Karpas-422 (cell line): ENCODE measurements around the gene NFASC. TPM values are rescaled to one million over a fixed set of nuclear protein-coding genes. Genes with fewer than 3 reads are reported as not detected.
A peak's percentile ranks its signal among the peaks of the same experiment; 100 is the strongest.

Source experiments
- DNase-seq: peaks from one replicate; pipeline ENCODE4 v3.0.0-alpha.2; 2015
- H2AFZ ChIP-seq: fragments of 200-600 bp; sonication (generic); 2 replicates; pipeline ENCODE4 v1.6.1; 2014; ENCODE audit warnings: antibody characterized with exemption, low read length, mixed read lengths
- H3K27ac ChIP-seq: fragments of 200-600 bp; sonication (generic); 2 replicates; pipeline ENCODE4 v1.5.1; 2014; ENCODE audit warnings: mild to moderate bottlenecking, low read length, moderate library complexity
- H3K27me3 ChIP-seq: fragments of 200-600 bp; sonication (generic); 2 replicates; pipeline ENCODE4 v1.6.1; 2014; ENCODE audit warnings: low read length, mixed read lengths
- H3K36me3 ChIP-seq: fragments of 200-600 bp; sonication (generic); 2 replicates; pipeline ENCODE4 v1.6.1; 2014; ENCODE audit warnings: low read length, mixed read lengths; ENCODE audit not compliant: insufficient read depth
- H3K4me1 ChIP-seq: fragments of 200-600 bp; sonication (generic); 2 replicates; pipeline ENCODE4 v1.6.1; 2014; ENCODE audit warnings: mild to moderate bottlenecking, low read length, mixed read lengths
- H3K4me2 ChIP-seq: fragments of 200-600 bp; sonication (generic); 2 replicates; pipeline ENCODE4 v1.6.1; 2014; ENCODE audit warnings: low read length, low read depth, mild to moderate bottlenecking; ENCODE audit not compliant: poor library complexity, severe bottlenecking
- H3K4me3 ChIP-seq: fragments of 200-600 bp; sonication (generic); 2 replicates; pipeline ENCODE4 v1.5.1; 2014; ENCODE audit warnings: mild to moderate bottlenecking, antibody characterized with exemption, low read length, mixed read lengths
- H3K79me2 ChIP-seq: fragments of 200-600 bp; sonication (generic); 2 replicates; pipeline ENCODE4 v1.6.1; 2014; ENCODE audit warnings: mild to moderate bottlenecking, low read length, mixed read lengths
- H3K9ac ChIP-seq: fragments of 200-600 bp; sonication (generic); 2 replicates; pipeline ENCODE4 v1.6.0; 2014; ENCODE audit warnings: low read length
- H3K9me2 ChIP-seq: fragments of 200-600 bp; sonication (generic), shearing (Covaris generic); replicated peaks from 2 replicates; pipeline ENCODE4 v1.6.0; 2014; ENCODE audit warnings: mild to moderate bottlenecking, low read length, moderate library complexity; ENCODE audit not compliant: insufficient read depth
- H3K9me3 ChIP-seq: fragments of 300-700, 200-600 bp; sonication (generic); 2 replicates; pipeline ENCODE4 v1.6.1; 2014; ENCODE audit warnings: low read length, mixed read lengths
- H4K20me1 ChIP-seq: fragments of 200-600 bp; sonication (generic); 2 replicates; pipeline ENCODE4 v1.6.1; 2014; ENCODE audit warnings: mild to moderate bottlenecking, antibody characterized with exemption, low read length, low read depth; ENCODE audit not compliant: insufficient read depth
- total RNA-seq: library from RNA; depleted of rRNA; stranded (reverse); fragments of >200 nt; shearing (Covaris generic); gene quantifications from 2 replicates; pipeline ENCODE4 v1.2.3, GENCODE V29; 2014; ENCODE audit warnings: low replicate concordance

The NFASC gene
- total RNA-seq, 1 experiment from 2014 or later, result 0.75 TPM

DNA sequence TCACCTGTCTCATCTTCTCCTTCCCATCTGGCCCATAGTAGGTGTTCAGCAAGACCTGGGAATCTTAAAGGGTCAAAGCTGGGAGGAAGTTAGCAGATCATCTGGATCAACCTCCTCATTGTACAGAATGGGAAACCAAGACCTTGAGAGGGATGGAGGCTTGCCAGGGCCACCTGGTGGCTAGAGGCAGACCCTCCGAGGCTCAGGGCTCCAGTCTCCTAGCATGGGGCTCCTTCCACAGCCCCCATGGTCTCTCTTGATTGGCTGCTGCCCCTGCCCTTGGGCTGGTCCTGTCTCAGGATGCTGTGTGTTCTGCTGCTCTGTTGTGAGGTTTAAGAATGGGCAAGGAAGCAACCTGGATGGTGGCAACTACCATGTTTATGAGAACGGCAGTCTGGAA, 103.7 kb downstream of the NFASC start:
- H3K4me2 ChIP-seq, result no peak overlapping the region
- H2AFZ ChIP-seq, result no peak overlapping the region
- peak; percentile 66 for DNase-seq
- peaks cover 59% of the 10 kb centered on the region for H3K4me1 ChIP-seq
- H3K9me2 ChIP-seq, result no peaks in the 10 kb centered on the region
- H3K9ac ChIP-seq, result no peak overlapping the region
- no peaks in the 10 kb centered on the region for H3K9me3 ChIP-seq
- no peaks in the 10 kb centered on the region for H3K27me3 ChIP-seq
- no peaks in the 10 kb centered on the region for H4K20me1 ChIP-seq
- no peak overlapping the region for H3K4me3 ChIP-seq
- H3K27ac ChIP-seq, result no peak overlapping the region
- H3K79me2 ChIP-seq, result no peaks in the 10 kb centered on the region
- H3K36me3 ChIP-seq, result no peaks in the 10 kb centered on the region

DNA sequence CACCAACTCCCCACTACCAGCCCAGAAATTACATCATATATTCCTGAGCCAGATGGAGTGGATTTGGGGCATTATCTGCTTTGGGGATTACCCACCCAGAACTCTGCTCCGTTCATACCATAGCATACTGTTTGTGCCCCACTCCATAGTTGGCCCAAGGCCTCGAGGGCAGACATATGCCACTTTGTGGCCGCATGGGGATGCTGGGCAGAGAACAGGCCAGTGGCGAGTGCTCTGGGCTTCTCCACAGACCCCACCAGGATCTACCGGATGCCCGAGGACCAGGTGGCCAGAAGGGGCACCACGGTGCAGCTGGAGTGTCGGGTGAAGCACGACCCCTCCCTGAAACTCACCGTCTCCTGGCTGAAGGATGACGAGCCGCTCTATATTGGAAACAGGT, 104.4 kb downstream of the NFASC start:
- H3K4me3 ChIP-seq, result no peak overlapping the region
- H3K27me3 ChIP-seq, result no peaks in the 10 kb centered on the region
- H3K9me3 ChIP-seq, result no peaks in the 10 kb centered on the region
- no peak for DNase-seq
- no peaks in the 10 kb centered on the region for H3K36me3 ChIP-seq
- H4K20me1 ChIP-seq, result no peaks in the 10 kb centered on the region
- H3K9ac ChIP-seq, result peak overlapping the region; percentile 28; the same call in 1 of the 2 replicates
- no peaks in the 10 kb centered on the region for H3K9me2 ChIP-seq
- H3K4me2 ChIP-seq, result peak overlapping the region; percentile 9
- H3K27ac ChIP-seq, result no peak overlapping the region
- no peaks in the 10 kb centered on the region for H3K79me2 ChIP-seq
- no peak overlapping the region for H2AFZ ChIP-seq
- H3K4me1 ChIP-seq, result peaks cover 52% of the 10 kb centered on the region

DNA sequence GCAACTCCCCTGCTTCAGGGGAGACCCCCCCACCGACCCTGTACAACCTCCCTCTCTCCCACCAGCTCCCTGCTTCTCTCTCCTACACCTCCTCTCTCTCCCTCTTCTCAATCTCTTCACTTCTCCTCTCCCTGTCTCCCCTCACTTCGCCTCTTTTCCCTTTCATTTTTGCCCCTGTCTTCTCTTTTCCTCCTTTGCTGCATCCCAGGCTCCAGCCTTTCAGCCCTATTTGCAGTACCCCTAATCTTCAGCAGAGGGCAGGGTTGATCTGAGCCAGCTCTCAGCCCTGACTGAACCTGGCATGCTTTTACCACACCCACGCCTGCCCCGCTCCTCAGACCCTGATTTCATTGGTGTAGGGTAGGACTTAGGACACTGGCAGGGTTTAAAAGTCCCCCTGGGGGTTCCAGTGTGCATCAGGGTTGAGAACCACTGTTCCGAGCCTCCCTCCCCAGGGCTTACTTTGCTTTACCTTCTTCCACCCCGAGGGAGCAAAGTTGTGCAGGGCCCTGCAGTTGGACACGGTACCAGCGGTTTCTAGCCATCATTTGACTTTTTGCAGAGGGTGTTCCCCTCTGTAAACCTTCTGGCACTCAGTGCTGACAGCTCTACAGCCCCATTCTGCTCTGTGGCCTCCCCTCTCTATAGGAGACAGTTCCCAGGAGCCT, 105.0 kb downstream of the NFASC start:
- H3K27me3 ChIP-seq, result no peaks in the 10 kb centered on the region
- peak overlapping the region; percentile 9 for H3K4me2 ChIP-seq
- peak; percentile 88 for DNase-seq
- no peak overlapping the region for H2AFZ ChIP-seq
- no peaks in the 10 kb centered on the region for H3K9me2 ChIP-seq
- no peak overlapping the region for H3K27ac ChIP-seq
- peak overlapping the region; percentile 28; the same call in 1 of the 2 replicates for H3K9ac ChIP-seq
- peaks cover 45% of the 10 kb centered on the region for H3K4me1 ChIP-seq
- no peaks in the 10 kb centered on the region for H4K20me1 ChIP-seq
- H3K4me3 ChIP-seq, result no peak overlapping the region
- no peaks in the 10 kb centered on the region for H3K9me3 ChIP-seq
- no peaks in the 10 kb centered on the region for H3K36me3 ChIP-seq
- H3K79me2 ChIP-seq, result no peaks in the 10 kb centered on the region

DNA sequence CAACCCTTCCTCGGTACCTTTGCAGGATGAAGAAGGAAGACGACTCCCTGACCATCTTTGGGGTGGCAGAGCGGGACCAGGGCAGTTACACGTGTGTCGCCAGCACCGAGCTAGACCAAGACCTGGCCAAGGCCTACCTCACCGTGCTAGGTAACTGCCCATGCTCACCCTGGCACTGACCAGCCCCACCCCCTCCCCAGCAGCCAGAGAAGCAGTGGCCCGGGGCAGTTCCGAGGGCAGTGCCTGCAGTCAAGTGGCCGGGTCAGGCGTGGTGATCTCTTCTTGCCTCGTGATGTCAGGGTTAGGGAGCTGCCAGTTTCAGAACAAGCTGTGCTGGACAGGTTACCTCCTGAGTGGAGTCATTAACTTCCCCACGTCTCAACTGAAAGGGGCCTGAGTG, 106.0 kb downstream of the NFASC start:
- Histone ChIP-seq H3K79me2 (no peaks in the 10 kb centered on the region), H3K27me3 (no peaks in the 10 kb centered on the region), H3K4me3 (no peak overlapping the region), H4K20me1 (no peaks in the 10 kb centered on the region), H3K9me2 (no peaks in the 10 kb centered on the region), H3K9ac (no peak overlapping the region), H3K27ac (no peak overlapping the region), H3K36me3 (no peaks in the 10 kb centered on the region), H3K9me3 (no peaks in the 10 kb centered on the region), H3K4me1 (peaks cover 36% of the 10 kb centered on the region), H2AFZ (no peak overlapping the region), H3K4me2 (no peak overlapping the region)
- no peak for DNase-seq

DNA sequence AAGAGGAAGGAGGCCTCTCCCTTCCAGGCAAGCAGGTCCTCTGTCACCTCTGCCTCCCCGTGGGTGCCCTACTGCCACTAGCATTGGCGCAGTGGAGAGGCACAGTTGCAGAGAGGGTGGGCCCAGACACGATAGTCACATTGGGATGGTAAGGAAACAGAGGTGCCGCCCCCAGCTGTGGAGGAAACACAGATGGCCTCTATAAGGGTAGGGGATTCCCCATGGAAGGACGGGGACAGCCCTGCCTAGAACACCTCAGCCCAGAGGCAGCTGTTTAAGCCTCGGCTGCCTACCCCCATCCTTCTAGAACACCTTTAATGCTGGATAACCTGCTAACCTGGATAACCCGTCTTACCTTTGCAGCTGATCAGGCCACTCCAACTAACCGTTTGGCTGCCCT, 106.7 kb downstream of the NFASC start:
- peaks cover 29% of the 10 kb centered on the region for H3K4me1 ChIP-seq
- H3K9ac ChIP-seq, result no peak overlapping the region
- no peaks in the 10 kb centered on the region for H3K9me3 ChIP-seq
- no peak for DNase-seq
- no peak overlapping the region for H2AFZ ChIP-seq
- H3K4me2 ChIP-seq, result no peak overlapping the region
- H4K20me1 ChIP-seq, result no peaks in the 10 kb centered on the region
- no peaks in the 10 kb centered on the region for H3K27me3 ChIP-seq
- no peaks in the 10 kb centered on the region for H3K79me2 ChIP-seq
- H3K36me3 ChIP-seq, result no peaks in the 10 kb centered on the region
- H3K27ac ChIP-seq, result no peak overlapping the region
- H3K9me2 ChIP-seq, result no peaks in the 10 kb centered on the region
- no peak overlapping the region for H3K4me3 ChIP-seq

DNA sequence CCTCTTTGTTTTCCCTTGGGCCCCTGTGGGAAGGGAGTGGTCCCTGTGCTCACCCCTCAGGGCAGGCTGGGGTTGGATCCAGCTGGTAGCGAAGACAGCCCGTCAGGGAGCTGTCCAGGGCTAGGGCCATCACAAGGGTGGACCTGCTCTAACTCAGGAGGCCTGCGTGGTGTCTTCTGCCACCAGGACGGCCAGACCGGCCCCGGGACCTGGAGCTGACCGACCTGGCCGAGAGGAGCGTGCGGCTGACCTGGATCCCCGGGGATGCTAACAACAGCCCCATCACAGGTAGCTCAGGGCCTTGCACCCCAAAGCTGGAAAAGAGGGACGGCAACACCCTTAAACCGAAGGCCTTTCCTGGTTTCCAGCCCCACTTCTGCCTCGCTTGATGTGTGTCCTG, 108.1 kb downstream of the NFASC start:
- no peak overlapping the region for H3K4me2 ChIP-seq
- H3K27me3 ChIP-seq, result no peaks in the 10 kb centered on the region
- no peaks in the 10 kb centered on the region for H3K9me3 ChIP-seq
- H2AFZ ChIP-seq, result no peak overlapping the region
- H4K20me1 ChIP-seq, result no peaks in the 10 kb centered on the region
- H3K27ac ChIP-seq, result no peak overlapping the region
- no peak overlapping the region for H3K9ac ChIP-seq
- peaks cover 25% of the 10 kb centered on the region for H3K4me1 ChIP-seq
- H3K36me3 ChIP-seq, result no peaks in the 10 kb centered on the region
- no peaks in the 10 kb centered on the region for H3K79me2 ChIP-seq
- no peak for DNase-seq
- H3K4me3 ChIP-seq, result no peak overlapping the region
- no peaks in the 10 kb centered on the region for H3K9me2 ChIP-seq

DNA sequence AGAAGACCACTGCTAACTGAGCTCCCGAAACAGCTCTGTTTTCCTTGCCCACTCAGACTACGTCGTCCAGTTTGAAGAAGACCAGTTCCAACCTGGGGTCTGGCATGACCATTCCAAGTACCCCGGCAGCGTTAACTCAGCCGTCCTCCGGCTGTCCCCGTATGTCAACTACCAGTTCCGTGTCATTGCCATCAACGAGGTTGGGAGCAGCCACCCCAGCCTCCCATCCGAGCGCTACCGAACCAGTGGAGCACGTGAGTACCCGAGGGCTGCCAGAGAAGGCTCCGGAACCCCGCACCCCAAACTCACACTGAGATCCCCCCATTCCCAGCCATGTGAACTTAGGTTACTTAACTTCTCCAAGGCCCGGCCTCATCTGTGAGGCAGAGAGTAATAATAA, 108.6 kb downstream of the NFASC start:
- Histone ChIP-seq H3K9ac (no peak overlapping the region), H3K4me2 (no peak overlapping the region), H4K20me1 (no peaks in the 10 kb centered on the region), H3K27ac (no peak overlapping the region), H3K9me3 (no peaks in the 10 kb centered on the region), H3K4me3 (no peak overlapping the region), H3K36me3 (no peaks in the 10 kb centered on the region), H2AFZ (no peak overlapping the region), H3K27me3 (no peaks in the 10 kb centered on the region), H3K4me1 (peaks cover 22% of the 10 kb centered on the region), H3K9me2 (no peaks in the 10 kb centered on the region), H3K79me2 (no peaks in the 10 kb centered on the region)
- no peak for DNase-seq

DNA sequence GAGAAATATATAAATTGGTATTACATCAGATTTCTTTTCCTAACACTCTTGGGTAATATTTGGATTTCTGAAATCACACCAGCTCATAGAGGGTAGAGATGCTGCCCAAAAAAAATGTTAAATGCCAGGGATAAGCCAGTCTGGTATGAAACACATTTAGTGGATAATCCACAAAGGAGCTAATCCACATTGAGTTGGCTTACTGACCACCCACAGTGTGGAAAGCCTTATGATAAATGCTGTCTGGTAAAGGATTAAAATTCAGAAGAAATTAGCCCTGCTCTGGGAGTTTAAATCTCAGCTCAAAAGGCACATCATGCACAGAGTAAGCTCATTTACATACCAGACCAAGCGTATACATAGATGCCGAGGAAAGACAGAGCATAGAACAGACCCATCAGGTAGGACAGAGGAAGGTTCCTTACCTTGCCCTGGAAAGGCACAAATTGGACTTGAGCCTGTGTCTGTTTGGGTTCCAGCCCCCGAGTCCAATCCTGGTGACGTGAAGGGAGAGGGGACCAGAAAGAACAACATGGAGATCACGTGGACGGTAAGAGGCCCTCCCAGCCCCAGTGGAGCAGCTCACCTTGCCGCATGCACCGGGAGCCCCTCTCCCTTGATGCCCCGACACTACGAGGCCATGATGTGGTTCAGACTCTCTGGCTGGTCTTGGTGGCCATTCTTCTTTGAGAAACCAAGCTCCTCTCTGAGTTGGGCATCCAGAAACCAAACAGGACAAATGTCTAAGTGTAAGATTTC, 109.4 kb downstream of the NFASC start:
- no peaks in the 10 kb centered on the region for H3K9me2 ChIP-seq
- H3K27ac ChIP-seq, result no peak overlapping the region
- H2AFZ ChIP-seq, result no peak overlapping the region
- H3K9ac ChIP-seq, result no peak overlapping the region
- no peaks in the 10 kb centered on the region for H3K79me2 ChIP-seq
- H3K4me3 ChIP-seq, result no peak overlapping the region
- peaks cover 15% of the 10 kb centered on the region for H3K4me1 ChIP-seq
- no peaks in the 10 kb centered on the region for H4K20me1 ChIP-seq
- H3K36me3 ChIP-seq, result no peaks in the 10 kb centered on the region
- no peak for DNase-seq
- no peaks in the 10 kb centered on the region for H3K9me3 ChIP-seq
- no peaks in the 10 kb centered on the region for H3K27me3 ChIP-seq
- H3K4me2 ChIP-seq, result no peak overlapping the region
